NCI-H524 treated with DMSO at 0.1 percent for 48 hours (cell line): ENCODE results near the gene CLASP2.
A peak's percentile ranks its signal among the peaks of the same experiment; 100 is the strongest.
"Not testable (repeated sequence)": the region's sequence is repeated elsewhere in the genome, so short reads cannot be mapped to it uniquely, and the experiment has no call there.

Experiments
- DNase-seq: peaks from one replicate; lab custom pipeline; 2025; lab: John Stamatoyannopoulos, UW

The CLASP2 gene

GRCh38 chr3:33717866-33718594 lies at the start of gene CLASP2:
Gene CLASP2, minus strand, starts transcription at chr3:33718254. Its CDS starts 252 bp downstream, at chr3:33718002.
- peak; percentile 36 for DNase-seq

GRCh38 chr3:33758864-33759263 lies 40.8 kb upstream of the CLASP2 start:
- no peak for DNase-seq

GRCh38 chr3:33758281-33758680 lies 40.2 kb upstream of the CLASP2 start:
- no peak for DNase-seq

DNA sequence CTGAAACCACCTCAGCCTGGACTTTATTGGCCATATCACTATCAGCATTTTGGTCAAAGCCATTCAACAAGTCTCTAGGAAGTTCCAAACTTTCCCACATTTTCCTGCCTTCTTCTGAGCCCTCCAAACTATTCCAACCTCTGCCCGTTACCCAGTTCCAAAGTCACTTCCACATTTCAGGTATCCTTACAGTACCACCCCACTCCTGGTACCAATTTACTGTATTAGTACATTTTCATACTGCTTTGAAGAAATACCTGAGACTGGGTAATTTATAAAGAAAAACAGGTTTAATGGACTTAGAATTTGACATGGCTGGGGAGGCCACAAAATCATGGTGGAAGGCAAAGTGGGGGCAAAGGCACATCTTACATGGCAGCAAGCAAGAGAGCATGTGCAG lies 36.3 kb upstream of the CLASP2 start:
- DNase-seq, result not testable (repeated sequence)

GRCh38 chr3:33751336-33751735 lies 33.3 kb upstream of the CLASP2 start:
- no peak for DNase-seq

GRCh38 chr3:33750211-33750548 lies 32.1 kb upstream of the CLASP2 start:
- DNase-seq, result no peak

GRCh38 chr3:33749546-33750210 lies 31.6 kb upstream of the CLASP2 start:
- DNase-seq, result no peak

DNA sequence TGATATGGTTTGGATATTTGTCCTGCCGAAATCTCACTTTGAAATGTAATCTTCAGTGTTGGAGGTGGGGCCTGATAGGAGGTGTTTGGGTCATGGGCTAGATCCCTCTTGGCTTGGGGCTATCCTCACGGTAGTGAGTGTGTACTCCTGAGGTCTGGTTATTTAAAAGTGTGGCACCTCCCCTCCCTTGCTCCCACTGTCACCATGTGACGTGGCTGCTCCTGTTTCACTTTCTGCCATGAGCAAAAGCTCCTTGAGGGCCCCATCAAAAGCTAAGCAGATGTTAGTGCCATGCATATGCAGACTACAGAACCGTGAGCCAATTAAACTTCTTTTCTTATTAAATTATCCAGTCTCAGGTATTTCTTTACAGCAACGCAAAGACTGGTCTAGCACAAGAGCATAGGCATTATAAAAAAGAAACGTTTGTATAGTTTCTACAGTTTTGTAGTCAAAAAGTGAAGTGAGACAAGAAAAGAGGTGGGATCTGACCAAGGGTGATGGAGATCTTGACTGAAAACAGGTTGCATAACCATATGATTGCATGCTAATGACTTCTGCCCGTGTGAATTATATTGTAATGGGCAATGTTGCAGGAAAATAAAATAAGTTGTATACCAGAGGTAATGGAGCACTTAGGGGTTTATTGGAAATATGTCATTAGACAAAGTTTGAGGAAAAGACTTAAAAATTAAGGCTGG lies 28.5 kb upstream of the CLASP2 start:
- no peak for DNase-seq

GRCh38 chr3:33737146-33737545 lies 19.1 kb upstream of the CLASP2 start:
- DNase-seq, result no peak

GRCh38 chr3:33732394-33732793 lies 14.3 kb upstream of the CLASP2 start:
- no peak for DNase-seq

- DNase-seq, result no peak
These were observed 11.9 kb upstream of the CLASP2 start for GRCh38 chr3:33729993-33730392.

DNA sequence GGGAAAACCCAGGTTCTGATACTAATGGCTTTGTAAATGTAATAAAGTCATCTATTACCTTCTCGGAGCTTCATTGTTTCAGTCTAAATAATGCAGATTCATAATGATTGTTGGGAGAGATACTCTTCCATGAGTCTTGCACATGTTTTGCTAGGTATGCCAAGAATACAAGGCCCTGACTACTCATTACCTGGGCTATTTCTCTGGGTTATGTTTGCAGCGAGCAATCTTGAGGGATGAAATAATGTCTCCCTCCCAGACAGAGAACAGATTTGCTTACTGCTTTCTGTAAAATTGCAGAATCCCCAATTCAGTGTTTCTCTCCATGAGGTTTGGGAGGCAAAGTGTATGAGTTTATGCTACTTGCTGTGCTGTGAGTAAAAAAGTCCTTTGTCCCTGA lies 6.2 kb upstream of the CLASP2 start:
- no peak for DNase-seq

GRCh38 chr3:33722626-33723370 lies 4.7 kb upstream of the CLASP2 start:
- DNase-seq, result no peak

DNA sequence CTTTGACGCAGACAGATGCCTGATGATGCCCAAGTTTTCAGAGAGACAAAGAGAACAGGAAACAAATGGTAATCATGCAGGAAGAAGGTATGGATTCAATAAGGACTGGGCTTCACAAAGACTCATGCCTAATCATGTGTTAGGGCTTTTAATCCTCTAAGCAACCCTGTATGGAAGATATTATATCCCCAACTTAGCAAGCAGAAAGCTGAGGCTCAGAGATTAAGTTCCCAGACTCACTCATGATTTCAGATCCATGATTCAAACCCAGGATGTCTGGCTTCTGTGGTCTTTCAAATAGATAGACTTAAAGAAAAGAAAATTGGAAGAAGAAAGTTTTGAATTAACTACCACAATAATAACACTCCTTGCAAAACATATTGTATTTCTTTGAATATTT lies 4.1 kb upstream of the CLASP2 start:
- no peak for DNase-seq

- DNase-seq, result no peak
These were observed 497 bp upstream of the CLASP2 start for GRCh38 chr3:33718595-33718907.

GRCh38 chr3:33717616-33717865 lies 513 bp downstream of the CLASP2 start:
- no peak for DNase-seq

DNA sequence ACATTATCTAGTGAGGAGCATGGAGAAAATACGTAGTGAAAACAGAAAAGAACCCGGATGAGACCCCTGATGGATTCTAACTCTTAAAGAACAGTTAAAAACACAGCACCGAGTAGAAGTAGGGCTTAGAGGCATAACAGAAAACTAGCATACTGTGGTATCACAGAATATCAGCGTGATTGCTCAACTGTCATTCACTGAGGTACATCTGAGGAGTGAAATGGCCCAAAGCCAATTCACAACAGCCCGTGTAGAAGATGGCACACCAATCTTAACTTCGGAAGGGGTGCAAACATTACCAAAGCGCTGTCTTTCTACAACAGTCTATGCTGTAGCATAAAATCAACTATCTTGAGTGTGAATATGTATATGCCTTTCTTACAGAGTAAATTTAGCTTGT lies 1.8 kb downstream of the CLASP2 start:
- DNase-seq, result no peak

DNA sequence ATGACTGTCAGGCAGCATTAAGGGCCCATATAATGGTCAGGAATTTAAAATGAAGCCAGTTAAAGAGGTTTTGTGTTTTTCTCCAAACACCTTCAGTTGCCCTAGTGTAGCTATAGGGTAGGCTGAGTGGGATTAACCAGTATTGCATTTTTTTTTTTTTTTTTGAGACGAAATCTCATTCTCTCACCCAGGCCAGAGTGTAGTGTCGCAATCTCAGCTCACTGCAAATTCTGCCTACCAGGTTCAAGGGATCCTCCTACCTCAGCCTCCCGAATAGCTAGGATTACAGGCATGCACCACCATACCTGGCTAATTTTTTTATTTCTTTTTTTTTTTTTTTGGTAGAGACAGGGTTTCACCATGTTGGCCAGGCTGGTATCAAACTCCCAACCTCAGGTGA lies 7.0 kb downstream of the CLASP2 start:
- DNase-seq, result no peak

GRCh38 chr3:33706056-33706455 lies 12.0 kb downstream of the CLASP2 start:
- DNase-seq, result no peak

- no peak for DNase-seq
These were observed 13.2 kb downstream of the CLASP2 start for GRCh38 chr3:33704891-33705290.

- no peak for DNase-seq
These were observed 18.8 kb downstream of the CLASP2 start for GRCh38 chr3:33699275-33699674.

DNA sequence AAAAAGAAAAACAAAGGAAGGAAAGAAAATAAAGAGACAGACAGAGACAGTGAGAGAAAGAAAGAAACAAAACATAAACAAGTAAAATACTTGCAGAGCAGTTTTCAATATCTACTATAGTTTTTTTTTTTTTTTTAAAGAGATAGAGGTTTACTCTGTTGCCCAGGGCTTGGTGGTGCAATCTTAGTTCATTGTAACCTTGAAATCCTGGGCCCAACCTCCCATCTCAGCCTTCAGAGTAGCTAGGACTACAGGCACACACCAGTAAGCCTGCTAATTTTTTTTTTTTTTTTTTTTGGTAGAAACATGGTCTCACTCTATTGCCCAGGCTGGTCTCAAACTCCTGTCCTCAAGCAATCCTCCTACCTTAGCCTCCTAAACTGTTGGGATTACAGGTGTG lies 23.1 kb downstream of the CLASP2 start:
- DNase-seq, result no peak

DNA sequence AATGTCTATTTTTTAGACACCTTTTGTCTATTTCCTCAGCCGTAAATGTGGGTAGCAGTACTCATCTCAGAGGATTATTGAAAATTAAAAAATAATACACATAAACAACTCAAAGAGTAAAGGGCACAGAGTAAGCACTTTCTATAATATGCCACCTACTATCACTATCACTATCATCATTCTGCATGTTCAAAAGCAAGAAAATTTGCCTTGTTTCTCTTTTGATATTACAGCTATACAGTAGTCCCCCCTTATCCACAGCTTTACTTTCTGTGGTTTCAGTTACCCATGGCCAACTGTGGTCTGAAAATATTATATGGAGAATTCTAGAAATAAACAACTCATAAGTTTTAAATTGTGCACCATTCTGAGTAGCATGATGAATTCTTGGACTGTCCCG lies 27.7 kb downstream of the CLASP2 start:
- DNase-seq, result no peak
